Left renal cortex interstitium (tissue), 4 donors: ENCODE measurements around the gene FUBP1. TPM values are rescaled to one million over a fixed set of nuclear protein-coding genes. Genes with fewer than 3 reads are reported as not detected.
"Not testable (repeated sequence)": the region's sequence is repeated elsewhere in the genome, so short reads cannot be mapped to it uniquely, and the experiment has no call there.

Source experiments
- DNase-seq, 4 donors: peaks; one replicate each; pipeline ENCODE4 v3.0.0-alpha.2; 2013; ENCODE audit warnings: low read depth in 4 of 4, low spot score in 2 of 4, missing footprints in 1 of 4
- polyA plus RNA-seq, 4 donors: library from polyadenylated mRNA; unstranded; fragments of 120-200 nt; gene quantifications; one replicate each; pipeline ENCODE4 v1.2.1, GENCODE V29; 2013; ENCODE audit not compliant: insufficient read length in 4 of 4

FUBP1 gene
- polyA plus RNA-seq, 4 donors = 255 to 412 (median 336) TPM

- DNase-seq = no peak
Observed at GRCh38 chr1:77989744-77990143, 10.9 kb upstream of the FUBP1 start.

- no peak for DNase-seq
Observed at GRCh38 chr1:77987919-77988318, 9.0 kb upstream of the FUBP1 start.

GRCh38 chr1:77986810-77987209, 7.9 kb upstream of the FUBP1 start:
- no peak for DNase-seq

- no peak for DNase-seq
Observed at GRCh38 chr1:77984629-77985028, 5.8 kb upstream of the FUBP1 start.

GRCh38 chr1:77983997-77984355, 5.1 kb upstream of the FUBP1 start:
- DNase-seq = no peak

GRCh38 chr1:77983352-77983996, 4.6 kb upstream of the FUBP1 start:
- not testable (repeated sequence) for DNase-seq

- peak; percentile 70 to 90 (median 80) for DNase-seq
Observed at GRCh38 chr1:77978293-77978968, 441 bp downstream of the FUBP1 start.

- DNase-seq = no peak
Observed at GRCh38 chr1:77977989-77978292, 931 bp downstream of the FUBP1 start.

- no peak for DNase-seq
Observed at GRCh38 chr1:77976433-77977076, 2.3 kb downstream of the FUBP1 start.

- no peak for DNase-seq
Observed at GRCh38 chr1:77975907-77976306, 3.0 kb downstream of the FUBP1 start.

GRCh38 chr1:77975386-77975785, 3.5 kb downstream of the FUBP1 start:
- DNase-seq = no peak

GRCh38 chr1:77972080-77972479, 6.8 kb downstream of the FUBP1 start:
- no peak for DNase-seq

- no peak for DNase-seq
Observed at GRCh38 chr1:77970192-77970591, 8.7 kb downstream of the FUBP1 start.

GRCh38 chr1:77966291-77966690, 12.6 kb downstream of the FUBP1 start:
- no peak for DNase-seq

- DNase-seq = no peak
Observed at GRCh38 chr1:77961392-77961791, 17.5 kb downstream of the FUBP1 start.

- DNase-seq = no peak
Observed at GRCh38 chr1:77958850-77959249, 20.0 kb downstream of the FUBP1 start.

- no peak for DNase-seq
Observed at GRCh38 chr1:77958391-77958790, 20.5 kb downstream of the FUBP1 start.

- no peak for DNase-seq
Observed at GRCh38 chr1:77956464-77956863, 22.4 kb downstream of the FUBP1 start.

GRCh38 chr1:77955709-77956108, 23.2 kb downstream of the FUBP1 start:
- DNase-seq = no peak

GRCh38 chr1:77954521-77954920, 24.4 kb downstream of the FUBP1 start:
- DNase-seq = no peak

- DNase-seq = no peak
Observed at GRCh38 chr1:77953907-77954306, 25.0 kb downstream of the FUBP1 start.

GRCh38 chr1:77951328-77951727, 27.5 kb downstream of the FUBP1 start:
- DNase-seq = no peak
